K562 (cell line): Measurements from ENCODE around the gene LONP1. TPM values are rescaled to one million over a fixed set of nuclear protein-coding genes. Genes with fewer than 3 reads are reported as not detected.

Source experiments
- CREB3L1 ChIP-seq: fragments of 450-650 bp; IDR thresholded peaks from 2 replicates; pipeline ENCODE4 v1.6.1; 2014; ENCODE audit warnings: low read depth, mild to moderate bottlenecking, moderate library complexity, borderline replicate concordance
- ERF ChIP-seq: fragments of 450-650 bp; formaldehyde crosslinking; IDR thresholded peaks from 2 replicates; pipeline ENCODE4 v1.4.0; 2020; ENCODE audit warnings: mild to moderate bottlenecking, mixed read lengths
- FOXK1 ChIP-seq: sonication (generic); formaldehyde crosslinking; IDR thresholded peaks from 2 replicates; pipeline ENCODE4 v1.8.0; 2022; ENCODE audit warnings: missing genetic modification reagents, mild to moderate bottlenecking, borderline replicate concordance
- HIVEP1 ChIP-seq: fragments of 250-450 bp; sonication (Bioruptor Pico); IDR thresholded peaks from 2 replicates; pipeline ENCODE4 v1.4.0; 2020; ENCODE audit warnings: mild to moderate bottlenecking
- HMG20B ChIP-seq: fragments of 250-450 bp; sonication (Bioruptor Pico); IDR thresholded peaks from 2 replicates; pipeline ENCODE4 v1.5.0; 2021; ENCODE audit warnings: mild to moderate bottlenecking
- MCM7 ChIP-seq, 2 experiments: fragments of 450-650 bp; IDR thresholded peaks; 2 replicates each; pipeline ENCODE4 v1.6.1; 2016 to 2018
- MYC ChIP-seq, 2 experiments: fragments of 250-450 bp in 1 of 2; sonication (Bioruptor Pico) in 1 of 2; IDR thresholded peaks; 2 replicates each; pipeline versions ENCODE4 v1.5.1 to v1.6.1; 2012 to 2021; ENCODE audit warnings: low read depth in 2 of 2, borderline replicate concordance in 1 of 2, improper control_type of control experiment in 1 of 2, low read length in 1 of 2, mild to moderate bottlenecking in 1 of 2, moderate library complexity in 1 of 2
- PTBP1 ChIP-seq: fragments of 200-400 bp; formaldehyde crosslinking; IDR thresholded peaks from 2 replicates; pipeline ENCODE4 v1.6.1; 2017; ENCODE audit warnings: low read depth, low read length
- RAD51 ChIP-seq: fragments of 450-650 bp; IDR thresholded peaks from 2 replicates; pipeline ENCODE4 v1.7.1; 2016; ENCODE audit warnings: low read depth, mild to moderate bottlenecking, borderline replicate concordance
- RBFOX2 ChIP-seq: fragments of 200-400 bp; formaldehyde crosslinking; IDR thresholded peaks from 2 replicates; pipeline ENCODE4 v1.6.1; 2017; ENCODE audit warnings: low read depth, mild to moderate bottlenecking, low read length, moderate library complexity
- TCF15 ChIP-seq: fragments of 250-450 bp; sonication (Bioruptor Pico); IDR thresholded peaks from 2 replicates; pipeline ENCODE4 v1.8.0; 2022; ENCODE audit warnings: moderate library complexity, mild to moderate bottlenecking, inconsistent platforms
- ZBTB26 ChIP-seq: fragments of 450-650 bp; formaldehyde crosslinking; IDR thresholded peaks from 2 replicates; pipeline ENCODE4 v1.4.0; 2022; ENCODE audit warnings: missing genetic modification characterization
- ZBTB40 ChIP-seq, 2 experiments: fragments of 450-650 bp in 1 of 2; sonication (generic) in 1 of 2; formaldehyde crosslinking in 1 of 2; IDR thresholded peaks; 2 replicates each; pipeline versions ENCODE4 v1.7.1 to v1.9.0; 2016 to 2022; ENCODE audit warnings: inconsistent platforms in 1 of 2, mild to moderate bottlenecking in 1 of 2, missing genetic modification reagents in 1 of 2
- ZFP1 ChIP-seq: fragments of 450-650 bp; formaldehyde crosslinking; IDR thresholded peaks from 2 replicates; pipeline ENCODE4 v1.4.0; 2020; ENCODE audit warnings: mild to moderate bottlenecking, mixed read lengths
- ZNF224 ChIP-seq: sonication (generic); formaldehyde crosslinking; IDR thresholded peaks from 2 replicates; pipeline ENCODE4 v1.8.0; 2022; ENCODE audit warnings: mild to moderate bottlenecking, missing genetic modification reagents
- ZNF431 ChIP-seq: sonication (generic); formaldehyde crosslinking; IDR thresholded peaks from 2 replicates; pipeline ENCODE4 v1.8.0; 2022; ENCODE audit warnings: mild to moderate bottlenecking, missing genetic modification reagents
- polyA plus RNA-seq, 8 experiments: library from polyadenylated mRNA; depleted of rRNA in 4 of 8; stranded (reverse) in 5 of 8; unstranded in 3 of 8; fragments of >200 nt; fragmentation: Nextera tagmentation in 2 of 8; fragmentation: Illumina TruSeq in 1 of 8; extraction: Ambion mirVana in 2 of 8; extraction: Trizol in 1 of 8; gene quantifications; 2 replicates each; pipeline versions ENCODE4 v1.2.1 to v1.2.3, GENCODE V29; 2011 to 2014; ENCODE audit warnings: inconsistent platforms in 1 of 8, missing spikeins in 1 of 8
- total RNA-seq, 7 experiments: library from RNA; depleted of rRNA in 6 of 7; stranded (reverse); fragments of >200 nt in 6 of 7; fragmentation: Illumina TruSeq in 2 of 7; extraction: Trizol in 2 of 7; gene quantifications; 2 replicates each; pipeline versions ENCODE4 v1.2.1 to v1.2.3, GENCODE V29; 2011 to 2021; ENCODE audit warnings: low replicate concordance in 1 of 7

Gene LONP1
- total and polyA plus RNA-seq, 9 of the 15 experiments (the other 6 are each of a cell fraction or from before 2014, with no cell fraction given), result 1.1 to 238 (median 84.5) TPM

GRCh38 chr19:5718037-5718578, 1.8 kb downstream of the LONP1 start (continued):
- TF ChIP-seq ZBTB40 (IDR thresholded peaks at IDR 0.05) (peak; percentile 53; the same call in 1 of the 2 replicates), ZBTB40 (CRISPR knock-in tag; IDR thresholded peaks at IDR 0.05) (no peak), ZNF431 (no peak), FOXK1 (CRISPR knock-in tag) (no peak), ERF (CRISPR knock-in tag) (no peak), RAD51 (0 out of 2 replicates have a peak, but pooled peaks have one; percentile 2), TCF15 (peak; percentile 14; the same call in 1 of the 2 replicates), ZFP1 (CRISPR knock-in tag) (no peak), MCM7 (IDR thresholded peaks at IDR 0.05) (no peak), ZBTB26 (no peak), PTBP1 (no peak), CREB3L1 (no peak), HIVEP1 (CRISPR knock-in tag) (no peak), HMG20B (CRISPR knock-in tag) (no peak), MYC (IDR thresholded peaks at IDR 0.05; ENCODE audit: low read depth, low read length) (no peak), MYC (CRISPR knock-in tag; IDR thresholded peaks at IDR 0.05; ENCODE audit: borderline replicate concordance, low read depth) (no peak), RBFOX2 (peak; percentile 80), ZNF224 (CRISPR knock-in tag) (no peak)
